Effector memory CD8-positive, alpha-beta T cell (primary cell): ENCODE data around the gene EEIG2.

Experiments
- ATAC-seq: fragments of 150-1000 bp; cut with Tn5 transposase; replicated peaks from 2 replicates; pipeline ENCODE4 v1.10.0; 2021; ENCODE audit warnings: mild to moderate bottlenecking, moderate library complexity
- DNase-seq, 3 experiments: peaks; one replicate each; pipeline ENCODE4 v3.0.0; 2021
- H3K27ac Mint-ChIP-seq, 2 donors: one replicate each; pipeline ENCODE4 v1.8.0; 2022; ENCODE audit warnings: mild to moderate bottlenecking in 2 of 2, mixed read lengths in 2 of 2, moderate library complexity in 2 of 2
- H3K27me3 Mint-ChIP-seq, 2 donors: one replicate each; pipeline ENCODE4 v1.8.0; 2022; ENCODE audit warnings: mixed read lengths in 2 of 2
- H3K36me3 Mint-ChIP-seq: one replicate; pipeline ENCODE4 v1.8.0; 2022; ENCODE audit warnings: mild to moderate bottlenecking, moderate library complexity, mixed read lengths; ENCODE audit not compliant: insufficient read depth
- H3K4me1 Mint-ChIP-seq, 2 donors: one replicate each; pipeline ENCODE4 v1.8.0; 2022; ENCODE audit warnings: low read depth in 2 of 2, mixed read lengths in 2 of 2
- H3K4me3 Mint-ChIP-seq, 2 donors: one replicate each; pipeline ENCODE4 v1.8.0; 2022; ENCODE audit warnings: mild to moderate bottlenecking in 2 of 2, mixed read lengths in 2 of 2, moderate library complexity in 2 of 2
- H3K9me3 Mint-ChIP-seq, 2 donors: one replicate each; pipeline ENCODE4 v1.8.0; 2022; ENCODE audit warnings: mixed read lengths in 2 of 2

EEIG2 gene

GRCh38 chr1:108600504-108600903, 40.6 kb downstream of the EEIG2 start:
- Mint-ChIP-seq H3K4me3 (no peak overlapping the region), H3K27me3 (no peaks in the 10 kb centered on the region), H3K27ac (no peak overlapping the region)

GRCh38 chr1:108601708-108602410, 42.0 kb downstream of the EEIG2 start:
- H3K4me1 Mint-ChIP-seq: peaks cover 4 to 10% of the 10 kb centered on the region in 2 donors
- H3K36me3 Mint-ChIP-seq: peaks cover 12% of the 10 kb centered on the region
- no peaks in the 10 kb centered on the region for H3K9me3 Mint-ChIP-seq
- no peak for DNase-seq
- H3K4me3 Mint-ChIP-seq: no peak overlapping the region
- H3K27ac Mint-ChIP-seq: no peak overlapping the region
- no peak for ATAC-seq
- no peaks in the 10 kb centered on the region for H3K27me3 Mint-ChIP-seq

More at GRCh38 chr1:108600504-108600903, 40.6 kb downstream of the EEIG2 start:
- peaks cover 12% of the 10 kb centered on the region for H3K36me3 Mint-ChIP-seq
- H3K4me1 Mint-ChIP-seq: peaks cover 4 to 15% of the 10 kb centered on the region in 2 donors
- no peak for ATAC-seq
- no peaks in the 10 kb centered on the region for H3K9me3 Mint-ChIP-seq
- no peak for DNase-seq

GRCh38 chr1:108605633-108606032, 45.7 kb downstream of the EEIG2 start:
- Mint-ChIP-seq H3K27ac (no peak overlapping the region), H3K4me3 (no peak overlapping the region), H3K36me3 (peaks cover 10% of the 10 kb centered on the region), H3K9me3 (no peaks in the 10 kb centered on the region), H3K4me1 (peaks cover 0 to 1% of the 10 kb centered on the region in 2 donors), H3K27me3 (no peaks in the 10 kb centered on the region)
- DNase-seq (no peak), ATAC-seq (no peak)

GRCh38 chr1:108606478-108606877, 46.6 kb downstream of the EEIG2 start:
- DNase-seq (no peak), ATAC-seq (no peak)
- no peak overlapping the region for H3K27ac Mint-ChIP-seq
- no peaks in the 10 kb centered on the region for H3K27me3 Mint-ChIP-seq
- no peak overlapping the region for H3K4me3 Mint-ChIP-seq
- peaks cover 0 to 1% of the 10 kb centered on the region in 2 donors for H3K4me1 Mint-ChIP-seq
- no peaks in the 10 kb centered on the region for H3K9me3 Mint-ChIP-seq
- H3K36me3 Mint-ChIP-seq: peaks cover 10% of the 10 kb centered on the region

- H3K4me1 Mint-ChIP-seq: peaks cover 0 to 1% of the 10 kb centered on the region in 2 donors
- ATAC-seq (no peak), DNase-seq (no peak)
- peaks cover 7% of the 10 kb centered on the region for H3K36me3 Mint-ChIP-seq
- H3K27me3 Mint-ChIP-seq: no peaks in the 10 kb centered on the region
- no peak overlapping the region for H3K4me3 Mint-ChIP-seq
- no peaks in the 10 kb centered on the region for H3K9me3 Mint-ChIP-seq
- no peak overlapping the region for H3K27ac Mint-ChIP-seq
Observed at GRCh38 chr1:108609483-108610049, 49.7 kb downstream of the EEIG2 start.
